ENCODE results near the gene PRKAR2B.

PRKAR2B gene

DNA sequence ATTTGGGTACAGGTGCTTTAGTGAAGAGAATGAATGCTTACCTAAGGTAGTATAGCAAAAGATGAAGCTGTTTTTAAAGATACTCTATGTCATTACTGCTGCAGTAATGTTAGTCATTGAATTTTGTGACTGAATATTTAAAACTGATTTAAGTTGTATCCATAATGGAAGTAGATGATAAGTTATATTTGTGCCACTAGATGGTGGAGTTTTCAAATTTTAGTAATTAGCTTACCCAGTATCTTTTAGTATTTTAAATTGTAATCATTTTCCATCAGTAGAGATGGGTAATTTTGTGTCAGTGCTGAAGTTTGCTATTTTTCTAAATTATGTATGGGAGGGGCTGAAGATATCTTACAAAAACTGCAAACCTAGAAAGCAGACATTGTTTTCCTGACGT lies 149.5 kb downstream of the PRKAR2B start:
- no peaks in the 10 kb centered on the region for H3K27me3 Mint-ChIP-seq (ENCODE audit: low read depth)
- H3K36me3 Mint-ChIP-seq (ENCODE audit: low read depth): peaks cover 29% of the 10 kb centered on the region
- no peak overlapping the region for H3K27ac Mint-ChIP-seq
- no peak overlapping the region for H3K4me3 Mint-ChIP-seq
- H3K9me3 Mint-ChIP-seq: no peaks in the 10 kb centered on the region
- H3K4me1 Mint-ChIP-seq (ENCODE audit: low read depth): no peaks in the 10 kb centered on the region

DNA sequence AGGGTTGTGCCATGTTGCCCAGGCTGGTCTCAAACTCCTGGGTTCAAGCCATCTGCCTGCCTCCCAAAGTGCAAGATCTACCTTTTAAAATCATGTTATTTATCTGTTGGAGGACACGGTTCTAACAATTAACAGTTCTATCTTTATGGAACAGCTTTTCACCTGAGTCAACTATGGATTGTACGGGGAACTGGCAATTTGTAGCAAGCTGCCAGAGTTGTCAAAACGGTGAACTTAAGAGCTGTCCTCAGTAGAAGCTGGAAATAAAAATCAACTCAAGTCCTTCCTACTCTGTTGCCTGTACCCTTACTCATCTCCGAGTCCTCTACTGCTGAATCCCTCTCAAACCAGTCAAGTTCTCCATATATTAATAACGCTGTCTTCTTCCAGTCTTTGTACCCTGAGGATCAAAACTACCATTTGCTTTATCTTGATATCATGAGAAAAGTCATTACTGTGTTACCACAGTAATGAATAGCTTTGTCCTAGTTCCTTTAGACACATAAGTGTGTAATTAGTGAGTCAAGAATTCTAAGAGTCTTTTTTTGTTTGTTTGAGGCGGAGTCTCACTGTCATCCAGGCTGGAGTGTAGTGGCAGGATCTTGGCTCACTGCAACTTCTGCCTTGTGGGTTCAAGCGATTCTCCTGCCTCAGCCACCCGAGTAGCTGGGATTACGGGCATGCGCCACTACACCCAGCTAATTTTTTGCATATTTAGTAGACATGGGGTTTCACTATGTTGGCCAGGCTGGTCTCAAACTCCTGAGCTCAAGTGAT lies 152.5 kb downstream of the PRKAR2B start:
- H3K27ac Mint-ChIP-seq: no peak overlapping the region
- no peaks in the 10 kb centered on the region for H3K27me3 Mint-ChIP-seq (ENCODE audit: low read depth)
- H3K4me1 Mint-ChIP-seq (ENCODE audit: low read depth): no peaks in the 10 kb centered on the region
- no peak overlapping the region for H3K4me3 Mint-ChIP-seq
- no peaks in the 10 kb centered on the region for H3K9me3 Mint-ChIP-seq
- H3K36me3 Mint-ChIP-seq (ENCODE audit: low read depth): peaks cover 34% of the 10 kb centered on the region

DNA sequence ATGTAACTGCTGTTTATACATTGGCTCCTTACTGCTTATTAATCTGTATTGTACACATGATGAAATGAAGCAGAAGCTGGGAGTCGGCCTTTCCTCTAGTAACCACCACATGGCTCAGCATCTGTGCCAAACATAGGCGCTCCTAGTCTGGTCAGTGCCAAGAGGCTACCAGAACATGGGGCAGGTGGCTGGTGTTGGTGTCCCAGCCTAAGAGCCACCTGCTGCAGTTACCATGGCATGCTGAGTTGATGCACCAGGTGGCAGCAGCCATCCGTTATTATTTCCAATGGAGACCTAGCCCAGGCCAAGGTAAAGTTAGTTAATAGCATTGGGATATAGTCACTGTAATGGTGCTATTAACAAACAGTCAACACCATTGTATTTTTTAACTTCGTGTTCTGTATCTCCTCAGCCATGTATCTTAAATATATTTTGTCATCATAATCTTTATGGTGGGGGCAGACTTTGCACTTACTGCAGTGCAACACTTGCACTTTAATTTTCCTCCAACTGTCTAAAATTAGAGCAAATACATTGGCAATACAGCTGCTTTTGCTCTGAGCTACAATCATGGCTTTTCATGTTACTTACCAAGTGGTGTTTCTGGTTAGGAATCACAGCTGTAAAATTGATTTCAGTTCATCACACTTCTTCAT lies 157.4 kb downstream of the PRKAR2B start:
- no peaks in the 10 kb centered on the region for H3K4me1 Mint-ChIP-seq (ENCODE audit: low read depth)
- no peak overlapping the region for H3K27ac Mint-ChIP-seq
- no peak overlapping the region for H3K4me3 Mint-ChIP-seq
- no peaks in the 10 kb centered on the region for H3K9me3 Mint-ChIP-seq
- H3K36me3 Mint-ChIP-seq (ENCODE audit: low read depth): peaks cover 46% of the 10 kb centered on the region
- no peaks in the 10 kb centered on the region for H3K27me3 Mint-ChIP-seq (ENCODE audit: low read depth)

DNA sequence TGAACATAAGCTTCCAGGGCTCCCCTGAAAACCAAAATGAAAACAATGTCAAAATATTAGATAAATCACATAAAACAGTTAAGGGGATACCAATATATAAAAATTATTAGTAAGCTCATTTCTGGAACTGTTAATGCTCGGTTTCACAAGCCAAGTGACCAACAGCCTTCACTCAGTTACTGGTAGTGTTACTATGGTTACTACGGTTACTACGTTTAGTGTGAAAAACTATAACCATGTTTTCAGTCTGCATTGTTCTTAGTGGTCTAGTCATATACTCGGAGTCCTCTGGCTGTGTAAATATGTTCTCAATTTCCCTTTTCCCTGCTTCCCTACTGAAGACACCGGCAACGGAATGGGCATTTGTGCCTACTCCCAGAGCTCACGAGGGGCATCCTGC lies 159.1 kb downstream of the PRKAR2B start:
- Mint-ChIP-seq H3K4me1 (ENCODE audit: low read depth) (no peaks in the 10 kb centered on the region), H3K4me3 (no peak overlapping the region), H3K36me3 (ENCODE audit: low read depth) (peaks cover 39% of the 10 kb centered on the region), H3K9me3 (no peaks in the 10 kb centered on the region), H3K27ac (no peak overlapping the region), H3K27me3 (ENCODE audit: low read depth) (no peaks in the 10 kb centered on the region)

DNA sequence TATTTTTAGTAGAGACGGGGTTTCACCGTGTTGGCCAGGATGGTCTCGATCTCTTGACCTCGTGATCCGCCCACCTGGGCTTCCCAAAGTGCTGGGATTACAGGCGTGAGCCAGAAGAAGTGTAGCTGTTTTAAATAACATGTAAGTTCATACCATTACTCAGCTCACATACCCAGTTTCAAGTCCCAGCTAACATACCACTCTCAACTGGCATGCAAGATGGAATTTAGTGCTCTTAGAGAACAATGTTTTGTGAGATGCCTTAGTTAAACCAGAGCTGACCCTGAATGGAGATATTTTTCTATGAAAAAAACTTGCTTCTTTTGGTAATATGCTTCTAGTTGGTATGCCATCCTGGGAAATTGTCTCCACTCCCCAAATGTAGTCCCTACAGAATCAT lies 161.6 kb downstream of the PRKAR2B start:
- Mint-ChIP-seq H3K4me1 (ENCODE audit: low read depth) (no peaks in the 10 kb centered on the region), H3K27me3 (ENCODE audit: low read depth) (no peaks in the 10 kb centered on the region), H3K4me3 (no peak overlapping the region), H3K36me3 (ENCODE audit: low read depth) (peaks cover 33% of the 10 kb centered on the region), H3K9me3 (no peaks in the 10 kb centered on the region), H3K27ac (no peak overlapping the region)

DNA sequence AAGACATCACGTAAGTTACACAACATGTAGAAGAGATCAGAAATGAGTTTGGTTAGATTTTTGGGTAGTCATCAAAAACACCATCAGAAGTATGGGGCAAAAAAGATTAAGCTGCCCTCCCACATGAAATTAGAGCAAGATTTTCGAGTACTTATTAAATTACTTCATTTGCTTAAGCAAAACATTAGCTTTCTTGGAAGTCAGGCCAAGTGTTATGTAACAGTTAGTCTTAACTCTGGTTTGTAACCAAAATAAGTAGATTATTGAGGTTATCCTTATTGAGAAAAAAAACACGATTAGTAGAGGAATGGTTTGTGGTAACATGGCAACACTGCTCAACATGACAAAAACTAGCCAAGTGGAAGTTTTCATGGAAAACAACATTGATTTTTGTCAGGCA lies 162.2 kb downstream of the PRKAR2B start:
- Mint-ChIP-seq H3K36me3 (ENCODE audit: low read depth) (peaks cover 29% of the 10 kb centered on the region), H3K27me3 (ENCODE audit: low read depth) (no peaks in the 10 kb centered on the region), H3K4me1 (ENCODE audit: low read depth) (no peaks in the 10 kb centered on the region), H3K4me3 (no peak overlapping the region), H3K27ac (no peak overlapping the region), H3K9me3 (no peaks in the 10 kb centered on the region)

DNA sequence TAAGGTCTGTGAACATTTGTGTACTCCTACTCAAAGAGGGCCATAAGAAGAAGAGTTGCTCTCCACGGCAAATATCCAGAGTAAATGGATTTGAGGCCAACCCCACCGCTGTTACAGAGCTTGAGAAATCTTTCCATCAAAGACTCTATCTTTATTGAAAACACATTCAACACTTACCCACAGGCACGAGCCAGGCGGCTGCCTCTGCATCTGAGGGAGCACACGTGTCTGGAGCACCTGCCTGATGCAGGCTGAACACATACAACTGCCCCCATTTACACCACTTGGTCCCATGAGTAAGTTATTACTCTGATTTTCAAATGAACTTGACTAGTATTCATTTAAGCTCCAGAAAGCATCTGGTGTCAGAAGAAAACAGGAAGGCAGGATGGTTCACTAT lies 163.0 kb downstream of the PRKAR2B start:
- no peaks in the 10 kb centered on the region for H3K27me3 Mint-ChIP-seq (ENCODE audit: low read depth)
- no peak overlapping the region for H3K4me3 Mint-ChIP-seq
- H3K9me3 Mint-ChIP-seq: no peaks in the 10 kb centered on the region
- H3K36me3 Mint-ChIP-seq (ENCODE audit: low read depth): peaks cover 26% of the 10 kb centered on the region
- H3K27ac Mint-ChIP-seq: no peak overlapping the region
- no peaks in the 10 kb centered on the region for H3K4me1 Mint-ChIP-seq (ENCODE audit: low read depth)

DNA sequence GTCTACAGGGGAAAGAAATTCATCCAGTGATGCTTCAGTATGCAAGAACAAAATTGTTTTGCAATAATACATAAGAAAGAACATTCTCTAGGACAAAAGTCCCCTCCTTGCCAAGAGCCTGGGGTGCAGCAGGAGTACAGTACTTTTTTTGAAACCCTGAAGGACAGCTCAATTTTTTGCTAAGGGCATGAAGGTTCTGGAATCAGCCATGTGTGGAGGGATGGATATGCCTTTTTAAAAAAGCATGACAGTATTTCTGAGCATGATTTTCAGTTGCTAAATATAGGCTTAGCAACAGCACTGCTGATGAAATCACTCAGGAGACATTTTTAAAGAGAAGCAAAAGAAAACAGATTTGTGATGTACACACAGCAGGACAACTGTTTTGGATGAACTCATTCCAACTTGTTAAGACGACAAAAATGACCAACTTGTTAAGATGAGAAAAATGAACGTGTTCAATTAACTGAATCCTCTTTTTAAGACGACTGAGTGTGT lies 163.6 kb downstream of the PRKAR2B start:
- no peak overlapping the region for H3K4me3 Mint-ChIP-seq
- no peaks in the 10 kb centered on the region for H3K27me3 Mint-ChIP-seq (ENCODE audit: low read depth)
- H3K9me3 Mint-ChIP-seq: no peaks in the 10 kb centered on the region
- H3K27ac Mint-ChIP-seq: no peak overlapping the region
- H3K36me3 Mint-ChIP-seq (ENCODE audit: low read depth): peaks cover 24% of the 10 kb centered on the region
- H3K4me1 Mint-ChIP-seq (ENCODE audit: low read depth): no peaks in the 10 kb centered on the region

DNA sequence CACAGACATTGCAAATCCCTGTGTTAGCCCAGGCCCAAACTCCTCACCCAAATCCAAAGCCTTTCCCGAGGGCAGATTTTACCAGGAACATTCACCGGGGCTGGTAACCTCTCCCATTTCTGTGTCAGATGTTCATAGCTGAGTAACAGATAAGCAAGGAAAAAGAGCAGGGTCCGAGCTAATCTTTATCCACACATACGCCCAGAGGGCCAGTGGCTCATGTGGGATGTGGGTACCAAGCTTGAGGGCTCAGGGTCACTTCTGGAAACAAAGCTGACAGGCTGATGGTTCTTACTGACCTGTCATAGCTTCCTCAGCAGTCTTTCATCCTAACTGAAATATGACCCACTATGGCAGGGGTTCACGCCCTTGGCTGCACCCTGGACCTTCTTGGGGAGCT lies 164.1 kb downstream of the PRKAR2B start:
- Mint-ChIP-seq H3K27ac (no peak overlapping the region), H3K4me1 (ENCODE audit: low read depth) (no peaks in the 10 kb centered on the region), H3K36me3 (ENCODE audit: low read depth) (peaks cover 25% of the 10 kb centered on the region), H3K9me3 (peaks cover 4% of the 10 kb centered on the region), H3K27me3 (ENCODE audit: low read depth) (no peaks in the 10 kb centered on the region), H3K4me3 (no peak overlapping the region)

DNA sequence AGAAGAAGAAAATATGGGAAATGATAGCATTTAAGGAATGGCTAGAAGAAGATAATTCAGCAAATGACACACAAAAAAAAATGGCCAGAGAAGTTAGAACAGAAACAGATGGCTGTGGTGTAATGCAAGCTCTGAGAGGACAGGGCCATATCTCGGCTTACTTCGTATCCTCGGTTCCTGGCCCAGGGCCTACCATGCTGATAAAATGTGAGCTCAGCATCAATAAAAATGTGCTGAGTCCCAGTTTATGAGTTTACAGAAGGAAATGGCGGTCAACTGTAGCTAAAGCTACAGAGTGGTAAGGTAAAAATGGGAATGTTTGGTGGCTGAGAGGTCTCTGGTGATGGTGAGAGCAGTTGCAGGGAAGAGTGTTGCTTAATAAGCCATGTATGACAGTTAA lies 165.1 kb downstream of the PRKAR2B start:
- Mint-ChIP-seq H3K27me3 (ENCODE audit: low read depth) (no peaks in the 10 kb centered on the region), H3K4me1 (ENCODE audit: low read depth) (no peaks in the 10 kb centered on the region), H3K27ac (no peak overlapping the region), H3K36me3 (ENCODE audit: low read depth) (peaks cover 22% of the 10 kb centered on the region), H3K9me3 (peaks cover 10% of the 10 kb centered on the region), H3K4me3 (no peak overlapping the region)

DNA sequence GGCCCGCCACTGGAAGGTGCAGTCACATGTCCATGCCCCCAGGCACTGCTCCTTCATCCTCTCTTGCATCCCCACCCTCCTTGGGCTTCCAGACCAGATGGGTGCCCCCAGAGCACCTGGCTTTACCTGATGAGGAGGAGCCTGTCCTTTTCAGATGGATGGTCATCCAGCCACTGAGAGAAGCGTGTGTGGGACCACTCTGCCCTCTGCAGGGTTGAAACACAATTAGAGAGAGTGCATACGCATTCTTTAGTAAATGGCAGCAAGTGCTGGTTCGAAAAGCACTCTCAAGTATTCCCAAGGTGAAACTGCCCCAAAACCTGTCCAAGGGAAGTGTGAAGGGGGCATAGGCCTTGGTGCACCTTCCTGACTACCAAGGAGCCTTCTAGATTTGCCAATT lies 165.9 kb downstream of the PRKAR2B start:
- Mint-ChIP-seq H3K9me3 (peaks cover 15% of the 10 kb centered on the region), H3K4me1 (ENCODE audit: low read depth) (no peaks in the 10 kb centered on the region), H3K4me3 (no peak overlapping the region), H3K27me3 (ENCODE audit: low read depth) (no peaks in the 10 kb centered on the region), H3K36me3 (ENCODE audit: low read depth) (peaks cover 19% of the 10 kb centered on the region), H3K27ac (no peak overlapping the region)

Data from T-helper 1 cell treated with Interleukin-12 subunit alpha and Interleukin-12 subunit beta and Interleukin-4 antibody, amounts not matched to agents 30 μg/mL and 1 μg/mL, for 36 hours (primary cell).